Right lobe of liver (tissue), 4 donors: ENCODE data around the gene DFFA.

ENCODE experiments used
- POLR2A ChIP-seq: fragments of 450-650 bp; IDR thresholded peaks from one replicate; pipeline ENCODE4 v1.6.1; 2017; ENCODE audit warnings: antibody characterized with exemption, mild to moderate bottlenecking
- TF ChIP-seq, protein P1 (sequence below), 4 donors: fragments of 200-600 bp in 3 of 4; fragments of 450-650 bp in 1 of 4; IDR thresholded peaks; one replicate each; pipeline versions ENCODE4 v1.5.1 to v1.8.0; 2016 to 2022; ENCODE audit warnings: antibody characterized with exemption in 4 of 4, mild to moderate bottlenecking in 2 of 4
- donor health status: DM: no; HTN: no; CAD: no.
- donor health status: DM: no; HTN: no; CAD: no.
- donor health status: DM: no; HTN: yes; CAD: no.

DNA sequence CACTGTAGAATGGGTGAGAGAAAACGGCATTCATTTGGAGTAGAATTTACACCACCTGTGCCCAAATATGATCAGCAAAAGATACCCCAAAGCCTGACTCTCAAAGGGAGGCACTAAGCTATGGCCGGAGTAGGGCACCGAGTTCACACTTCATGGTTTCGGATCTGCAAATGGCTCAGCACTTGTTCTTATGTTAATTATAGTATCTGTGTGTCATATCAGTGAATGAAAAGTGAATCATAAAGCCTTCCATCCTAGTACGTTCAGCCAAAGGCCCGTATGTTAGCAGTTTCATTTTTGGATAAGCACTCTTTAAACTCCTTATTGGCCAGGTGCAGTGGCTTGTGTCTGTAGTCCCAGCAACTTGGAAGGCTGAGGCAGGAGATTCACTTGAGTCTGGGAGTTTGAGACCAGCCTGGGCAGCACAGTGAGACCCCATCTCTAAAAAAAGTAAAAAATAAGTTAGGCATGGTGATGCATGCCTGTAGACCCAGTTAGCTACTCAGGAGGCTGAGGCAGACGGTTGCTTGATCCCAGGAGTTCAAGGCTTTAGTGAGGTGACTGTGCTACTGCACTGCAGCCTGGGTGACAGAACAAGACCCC, 27.4 kb downstream of the DFFA start:
- no peak for TF ChIP-seq POLR2A
- TF ChIP-seq, protein P1, sequence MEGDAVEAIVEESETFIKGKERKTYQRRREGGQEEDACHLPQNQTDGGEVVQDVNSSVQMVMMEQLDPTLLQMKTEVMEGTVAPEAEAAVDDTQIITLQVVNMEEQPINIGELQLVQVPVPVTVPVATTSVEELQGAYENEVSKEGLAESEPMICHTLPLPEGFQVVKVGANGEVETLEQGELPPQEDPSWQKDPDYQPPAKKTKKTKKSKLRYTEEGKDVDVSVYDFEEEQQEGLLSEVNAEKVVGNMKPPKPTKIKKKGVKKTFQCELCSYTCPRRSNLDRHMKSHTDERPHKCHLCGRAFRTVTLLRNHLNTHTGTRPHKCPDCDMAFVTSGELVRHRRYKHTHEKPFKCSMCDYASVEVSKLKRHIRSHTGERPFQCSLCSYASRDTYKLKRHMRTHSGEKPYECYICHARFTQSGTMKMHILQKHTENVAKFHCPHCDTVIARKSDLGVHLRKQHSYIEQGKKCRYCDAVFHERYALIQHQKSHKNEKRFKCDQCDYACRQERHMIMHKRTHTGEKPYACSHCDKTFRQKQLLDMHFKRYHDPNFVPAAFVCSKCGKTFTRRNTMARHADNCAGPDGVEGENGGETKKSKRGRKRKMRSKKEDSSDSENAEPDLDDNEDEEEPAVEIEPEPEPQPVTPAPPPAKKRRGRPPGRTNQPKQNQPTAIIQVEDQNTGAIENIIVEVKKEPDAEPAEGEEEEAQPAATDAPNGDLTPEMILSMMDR (IDR thresholded peaks at IDR 0.05) = no peak
